DOHH2 (cell line): ENCODE data around the gene CA4.
"Not testable (repeated sequence)": the region's sequence is repeated elsewhere in the genome, so short reads cannot be mapped to it uniquely, and the experiment has no call there.

ENCODE experiments used
- H3F3A ChIP-seq: fragments of 200-600 bp; sonication (generic), shearing (Covaris generic); 2 replicates; pipeline ENCODE4 v1.6.0; 2016; ENCODE audit warnings: antibody characterized with exemption, mild to moderate bottlenecking; ENCODE audit not compliant: control insufficient read depth, insufficient read depth
- H3K27ac ChIP-seq: fragments of 200-600 bp; sonication (generic); 2 replicates; pipeline ENCODE4 v1.5.1; 2014; ENCODE audit warnings: low read depth, mild to moderate bottlenecking, low read length, moderate library complexity
- H3K27me3 ChIP-seq: fragments of 200-600 bp; sonication (generic); 2 replicates; pipeline ENCODE4 v1.6.1; 2014; ENCODE audit warnings: mild to moderate bottlenecking, low read length, mixed read lengths; ENCODE audit not compliant: control insufficient read depth
- H3K36me3 ChIP-seq: fragments of 200-600 bp; sonication (generic); 2 replicates; pipeline ENCODE4 v1.6.1; 2014; ENCODE audit warnings: mild to moderate bottlenecking, low read length, moderate library complexity, mixed read lengths; ENCODE audit not compliant: control insufficient read depth
- H3K4me1 ChIP-seq: fragments of 200-600 bp; sonication (generic); 2 replicates; pipeline ENCODE4 v1.6.1; 2014; ENCODE audit warnings: mild to moderate bottlenecking, low read length, mixed read lengths; ENCODE audit not compliant: control insufficient read depth
- H3K4me2 ChIP-seq: fragments of 200-600 bp; sonication (generic); 2 replicates; pipeline ENCODE4 v1.6.0; 2014; ENCODE audit warnings: mild to moderate bottlenecking, low read length, moderate library complexity
- H3K4me3 ChIP-seq: fragments of 200-600 bp; sonication (generic); 2 replicates; pipeline ENCODE4 v1.5.1; 2014; ENCODE audit warnings: mild to moderate bottlenecking, low read length, mixed read lengths
- H3K79me2 ChIP-seq: fragments of 200-600 bp; sonication (generic); 2 replicates; pipeline ENCODE4 v1.6.1; 2014; ENCODE audit warnings: mild to moderate bottlenecking, low read length, mixed read lengths; ENCODE audit not compliant: control insufficient read depth
- H3K9me2 ChIP-seq: fragments of 200-600 bp; sonication (generic); replicated peaks from 2 replicates; pipeline ENCODE4 v1.6.1; 2014; ENCODE audit warnings: mild to moderate bottlenecking, low read length, mixed read lengths; ENCODE audit not compliant: control insufficient read depth
- H3K9me3 ChIP-seq: fragments of 200-600 bp; sonication (generic); 2 replicates; pipeline ENCODE4 v1.6.1; 2014; ENCODE audit warnings: antibody characterized with exemption, low read length, mixed read lengths; ENCODE audit not compliant: control insufficient read depth, insufficient read depth
- H4K20me1 ChIP-seq: fragments of 200-600 bp; sonication (generic); 2 replicates; pipeline ENCODE4 v1.6.0; 2014; ENCODE audit warnings: low read depth, mild to moderate bottlenecking, antibody characterized with exemption, low read length, moderate library complexity; ENCODE audit not compliant: control insufficient read depth, insufficient read depth
- CTCF ChIP-seq: fragments of 200-600 bp; sonication (generic); IDR thresholded peaks from one replicate; pipeline ENCODE4 v1.5.1; 2014; ENCODE audit warnings: antibody characterized with exemption, mild to moderate bottlenecking, low read depth, low read length; ENCODE audit not compliant: poor library complexity, severe bottlenecking
- EZH2phosphoT487 ChIP-seq: fragments of 200-600 bp; sonication (generic); IDR thresholded peaks from 2 replicates; pipeline ENCODE4 v1.6.1; 2017; ENCODE audit warnings: borderline replicate concordance, mild to moderate bottlenecking, antibody characterized with exemption, low read length, moderate library complexity, mixed read lengths

Gene CA4

GRCh38 chr17:60103957-60104356, 45.8 kb upstream of the CA4 start:
- peaks cover 12% of the 10 kb centered on the region for H3K4me1 ChIP-seq
- H3K9me3 ChIP-seq = no peaks in the 10 kb centered on the region
- no peak for TF ChIP-seq EZH2phosphoT487
- no peaks in the 10 kb centered on the region for H3F3A ChIP-seq
- no peak overlapping the region for H3K27ac ChIP-seq
- no peak overlapping the region for H3K4me2 ChIP-seq
- no peaks in the 10 kb centered on the region for H3K79me2 ChIP-seq
- H4K20me1 ChIP-seq = no peaks in the 10 kb centered on the region
- no peaks in the 10 kb centered on the region for H3K9me2 ChIP-seq
- peaks cover 16% of the 10 kb centered on the region for H3K27me3 ChIP-seq
- no peak overlapping the region for H3K4me3 ChIP-seq
- H3K36me3 ChIP-seq = no peaks in the 10 kb centered on the region

GRCh38 chr17:60106340-60107059, 43.3 kb upstream of the CA4 start:
- TF ChIP-seq EZH2phosphoT487 (no peak), CTCF (no peak)
- no peaks in the 10 kb centered on the region for H3F3A ChIP-seq
- no peaks in the 10 kb centered on the region for H3K36me3 ChIP-seq
- no peaks in the 10 kb centered on the region for H3K9me2 ChIP-seq
- H3K9me3 ChIP-seq = no peaks in the 10 kb centered on the region
- H3K4me1 ChIP-seq = peaks cover 12% of the 10 kb centered on the region
- no peak overlapping the region for H3K4me3 ChIP-seq
- no peaks in the 10 kb centered on the region for H3K79me2 ChIP-seq
- H3K4me2 ChIP-seq = no peak overlapping the region
- no peak overlapping the region for H3K27ac ChIP-seq
- H3K27me3 ChIP-seq = peaks cover 20% of the 10 kb centered on the region
- H4K20me1 ChIP-seq = no peaks in the 10 kb centered on the region

- no peaks in the 10 kb centered on the region for H4K20me1 ChIP-seq
- peaks cover 11% of the 10 kb centered on the region for H3K4me1 ChIP-seq
- no peaks in the 10 kb centered on the region for H3K9me2 ChIP-seq
- no peak overlapping the region for H3K4me2 ChIP-seq
- no peaks in the 10 kb centered on the region for H3F3A ChIP-seq
- no peak for TF ChIP-seq EZH2phosphoT487
- H3K9me3 ChIP-seq = no peaks in the 10 kb centered on the region
- no peaks in the 10 kb centered on the region for H3K79me2 ChIP-seq
- H3K4me3 ChIP-seq = no peak overlapping the region
- no peaks in the 10 kb centered on the region for H3K36me3 ChIP-seq
- no peak overlapping the region for H3K27ac ChIP-seq
- peaks cover 14% of the 10 kb centered on the region for H3K27me3 ChIP-seq
These were observed 42.1 kb upstream of the CA4 start for GRCh38 chr17:60107526-60108257.

DNA sequence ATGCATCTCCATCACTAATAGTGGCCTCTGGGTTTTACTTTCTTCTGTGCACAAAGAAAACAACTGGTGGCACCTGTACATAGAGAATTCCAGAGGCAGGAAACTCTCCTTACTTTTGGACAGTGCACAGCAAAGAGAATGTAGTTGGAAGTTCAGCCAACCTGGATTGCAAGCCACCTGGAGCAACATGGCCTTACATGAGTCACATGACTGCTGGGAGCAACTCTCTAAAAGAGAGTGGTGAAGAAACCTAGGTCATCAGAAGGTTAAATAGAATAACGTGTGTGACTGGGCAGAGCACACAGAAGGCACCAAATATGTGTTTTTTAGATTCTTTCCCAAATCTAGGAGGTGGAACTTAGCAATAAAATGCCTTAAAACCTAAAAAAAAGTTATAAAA, 41.5 kb upstream of the CA4 start:
- H3K79me2 ChIP-seq, H3K36me3 ChIP-seq, H3K9me3 ChIP-seq, H3K27ac ChIP-seq, H3K4me1 ChIP-seq, H4K20me1 ChIP-seq, H3K9me2 ChIP-seq, H3K4me2 ChIP-seq, H3K4me3 ChIP-seq, H3F3A ChIP-seq: not testable (repeated sequence)
- H3K27me3 ChIP-seq = peaks cover 12% of the 10 kb centered on the region; the same call in 1 of the 2 replicates
